GM12878 (cell line): ENCODE results near the gene BEND4. TPM values are rescaled to one million over a fixed set of nuclear protein-coding genes. Genes with fewer than 3 reads are reported as not detected.

Source experiments
- ATAC-seq: fragments of 200-7000 bp; cut with Tn5 transposase; 3 replicates; pipeline ENCODE4 v1.9.1; 2020; ENCODE audit warnings: mild to moderate bottlenecking, moderate library complexity
- BruUV-seq: library from RNA; stranded (reverse); fragments of 400-500 nt; replicated peaks from 2 replicates; lab custom pipeline; 2021; lab: Mats Ljungman, UMichigan
- CTCF ChIA-PET: fragments of 300-600 bp; sonication (Branson Sonifier 250); formaldehyde crosslinking; extraction: SDS; loops from one replicate; lab custom pipeline; 2021; ENCODE audit warnings: inconsistent platforms; lab: Yijun Ruan, JAX
- POLR2A ChIA-PET: fragments of 350-600 bp; formaldehyde crosslinking; extraction: SDS; loops from one replicate; lab custom pipeline; 2021; ENCODE audit warnings: inconsistent platforms; lab: Charles Lee
- RAD21 ChIA-PET: fragments of 300-600 bp; sonication (Branson Sonifier 250); formaldehyde crosslinking; loops from one replicate; lab custom pipeline; 2023; ENCODE audit warnings: antibody characterized with exemption; ENCODE audit not compliant: unreplicated experiment; lab: Charles Lee
- SMC1A ChIA-PET: fragments of 300-600 bp; sonication (Branson Sonifier 250); formaldehyde crosslinking; loops from one replicate; lab custom pipeline; 2023; ENCODE audit not compliant: unreplicated experiment, uncharacterized antibody; lab: Charles Lee
- DNase-seq: peaks from one replicate; pipeline ENCODE4 v3.0.0-alpha.2; 2011; ENCODE audit warnings: low read depth, low spot score
- FAIRE-seq: peaks from 3 replicates; lab custom pipeline; 2011; peaks lifted over from hg19 to GRCh38; lab: Jason Lieb, UNC
- H2AFZ ChIP-seq: 2 replicates; pipeline ENCODE4 v1.6.0; 2011; ENCODE audit warnings: low read depth, low read length, control low read depth; ENCODE audit not compliant: control insufficient read depth
- H3K27ac ChIP-seq: 2 replicates; pipeline ENCODE4 v1.5.1; 2011; ENCODE audit warnings: control low read depth; ENCODE audit not compliant: control insufficient read depth, insufficient read depth
- H3K27me3 ChIP-seq, 2 experiments: replicated peaks in 1 of 2; 2 replicates each; pipeline versions ENCODE4 v1.6.0 to v1.6.1; 2011; ENCODE audit warnings: low read length in 1 of 2; ENCODE audit not compliant: control insufficient read depth in 2 of 2, insufficient read depth in 2 of 2
- H3K36me3 ChIP-seq, 2 experiments: 2 replicates each; pipeline ENCODE4 v1.5.1; 2011; ENCODE audit warnings: low read length in 1 of 2; ENCODE audit not compliant: control insufficient read depth in 2 of 2, insufficient read depth in 2 of 2
- H3K4me1 ChIP-seq: 2 replicates; pipeline ENCODE4 v1.6.1; 2011; ENCODE audit warnings: mild to moderate bottlenecking, low read length, moderate library complexity, mixed read lengths; ENCODE audit not compliant: control insufficient read depth, insufficient read depth
- H3K4me2 ChIP-seq: 2 replicates; pipeline ENCODE4 v1.6.0; 2011; ENCODE audit warnings: control low read depth; ENCODE audit not compliant: control insufficient read depth, insufficient read depth
- H3K4me3 ChIP-seq: fragments of 200-600 bp; sonication (generic); 2 replicates; pipeline ENCODE4 v1.5.1; 2016
- H3K79me2 ChIP-seq: 2 replicates; pipeline ENCODE4 v1.6.0; 2011; ENCODE audit warnings: low read length; ENCODE audit not compliant: control insufficient read depth, insufficient read depth
- H3K9ac ChIP-seq: 2 replicates; pipeline ENCODE4 v1.8.0; 2011; ENCODE audit warnings: low read length, control low read depth, mixed read lengths; ENCODE audit not compliant: control insufficient read depth, insufficient read depth
- H3K9me3 ChIP-seq: replicated peaks from 3 replicates; pipeline ENCODE4 v1.5.1; 2011; ENCODE audit warnings: mild to moderate bottlenecking, low read length; ENCODE audit not compliant: control insufficient read depth, insufficient read depth
- H4K20me1 ChIP-seq: 2 replicates; pipeline ENCODE4 v1.6.0; 2011; ENCODE audit not compliant: control insufficient read depth, insufficient read depth
- CREB1 ChIP-seq: IDR thresholded peaks from 2 replicates; pipeline ENCODE4 v1.6.1; 2012; ENCODE audit warnings: low read depth, mild to moderate bottlenecking, inconsistent platforms
- ETV6 ChIP-seq, 2 experiments: fragments of 450-650 bp in 1 of 2; IDR thresholded peaks in 1 of 2; conservative IDR thresholded peaks in 1 of 2; 2 replicates each; pipeline ENCODE4 v1.6.1; 2014; ENCODE audit warnings: antibody characterized with exemption in 1 of 2, borderline replicate concordance in 1 of 2, low read depth in 1 of 2, mild to moderate bottlenecking in 1 of 2, moderate library complexity in 1 of 2
- HCFC1 ChIP-seq: fragments of 150-350 bp; IDR thresholded peaks from 2 replicates; pipeline ENCODE4 v1.6.1; 2014; ENCODE audit warnings: low read length
- IKZF1 ChIP-seq: fragments of 450-650 bp; conservative IDR thresholded peaks from 2 replicates; pipeline ENCODE4 v1.6.1; 2017; ENCODE audit warnings: antibody characterized with exemption, mild to moderate bottlenecking
- MAX ChIP-seq: IDR thresholded peaks from 2 replicates; pipeline ENCODE4 v1.6.1; 2012; ENCODE audit warnings: low read depth, low read length, improper control_type of control experiment
- NFYB ChIP-seq: IDR thresholded peaks from 2 replicates; pipeline ENCODE4 v1.6.1; 2011; ENCODE audit warnings: low read depth, mild to moderate bottlenecking, low read length, improper control_type of control experiment, moderate library complexity; ENCODE audit not compliant: insufficient read depth
- SMAD1 ChIP-seq: fragments of 450-650 bp; IDR thresholded peaks from 2 replicates; pipeline ENCODE4 v1.6.1; 2018; ENCODE audit warnings: mild to moderate bottlenecking, low read depth; ENCODE audit not compliant: partially characterized antibody
- ZBTB33 ChIP-seq: fragments of 450-650 bp; IDR thresholded peaks from 2 replicates; pipeline ENCODE4 v1.6.1; 2017; ENCODE audit warnings: mild to moderate bottlenecking
- ZNF24 ChIP-seq: fragments of 450-650 bp; IDR thresholded peaks from 2 replicates; pipeline ENCODE4 v1.6.1; 2017; ENCODE audit warnings: antibody characterized with exemption, mild to moderate bottlenecking
- ZNF687 ChIP-seq: fragments of 450-650 bp; IDR thresholded peaks from 2 replicates; pipeline ENCODE4 v1.6.1; 2017; ENCODE audit warnings: mild to moderate bottlenecking, moderate library complexity
- WGBS: methylation state at CpG from one replicate; pipeline ENCODE4 v1.1.6; 2016; ENCODE audit warnings: low lambda C conversion rate; ENCODE audit not compliant: insufficient replicate concordance, insufficient coverage; ENCODE audit errors: missing lambda C conversion rate; 5-methylcytosine and 5-hydroxymethylcytosine counted together
- in situ Hi-C: fragments of 300-500 bp; cut with MboI; formaldehyde crosslinking; loops from 9 replicates; pipeline ENCODE4 v1.14.3; 2018; ENCODE audit warnings: mixed read lengths
- intact Hi-C: fragments of 100-400 bp; cut with micrococcal nuclease; formaldehyde crosslinking; loops from one replicate; pipeline ENCODE4 v1.14.2; 2022; ENCODE audit not compliant: unreplicated experiment
- polyA plus RNA-seq, 11 experiments: library from polyadenylated mRNA; depleted of rRNA in 4 of 11; unstranded in 6 of 11; stranded (reverse) in 5 of 11; fragments of >200 nt; fragmentation: Nextera tagmentation in 4 of 11; fragmentation: Illumina TruSeq in 1 of 11; extraction: Ambion mirVana in 4 of 11; extraction: Trizol in 1 of 11; gene quantifications; 1 replicate in 1 of 11; 2 replicates in 10 of 11; pipeline versions ENCODE4 v1.2.1 to v1.2.3, GENCODE V29; 2011 to 2016; ENCODE audit warnings: inconsistent platforms in 2 of 11, missing spikeins in 2 of 11, low read depth in 1 of 11
- total RNA-seq, 4 experiments: library from RNA; depleted of rRNA in 3 of 4; stranded (reverse); fragments of >200 nt in 3 of 4; fragmentation: Illumina TruSeq in 1 of 4; extraction: Trizol in 1 of 4; gene quantifications; 2 replicates each; pipeline versions ENCODE4 v1.2.1 to v1.2.3, GENCODE V29; 2013 to 2021
- TF ChIP-seq, protein P1 (sequence below): fragments of 450-650 bp; conservative IDR thresholded peaks from 2 replicates; pipeline ENCODE4 v1.6.1; 2017; ENCODE audit warnings: mild to moderate bottlenecking, moderate library complexity
- TF ChIP-seq, protein P2 (sequence below): fragments of 450-650 bp; IDR thresholded peaks from 2 replicates; pipeline ENCODE4 v1.6.1; 2017; ENCODE audit warnings: mild to moderate bottlenecking, low read depth, inconsistent platforms; ENCODE audit not compliant: poor library complexity, severe bottlenecking

BEND4 gene
- total and polyA plus RNA-seq, 10 of the 15 experiments (the other 5 are each of a cell fraction or from before 2014, with no cell fraction given), result under 0.01 to 0.15 (median 0.04) TPM; not detected in 1

GRCh38 chr4:42074294-42074693 lies 78.2 kb downstream of the BEND4 start (continued):
- TF ChIP-seq, protein P1, sequence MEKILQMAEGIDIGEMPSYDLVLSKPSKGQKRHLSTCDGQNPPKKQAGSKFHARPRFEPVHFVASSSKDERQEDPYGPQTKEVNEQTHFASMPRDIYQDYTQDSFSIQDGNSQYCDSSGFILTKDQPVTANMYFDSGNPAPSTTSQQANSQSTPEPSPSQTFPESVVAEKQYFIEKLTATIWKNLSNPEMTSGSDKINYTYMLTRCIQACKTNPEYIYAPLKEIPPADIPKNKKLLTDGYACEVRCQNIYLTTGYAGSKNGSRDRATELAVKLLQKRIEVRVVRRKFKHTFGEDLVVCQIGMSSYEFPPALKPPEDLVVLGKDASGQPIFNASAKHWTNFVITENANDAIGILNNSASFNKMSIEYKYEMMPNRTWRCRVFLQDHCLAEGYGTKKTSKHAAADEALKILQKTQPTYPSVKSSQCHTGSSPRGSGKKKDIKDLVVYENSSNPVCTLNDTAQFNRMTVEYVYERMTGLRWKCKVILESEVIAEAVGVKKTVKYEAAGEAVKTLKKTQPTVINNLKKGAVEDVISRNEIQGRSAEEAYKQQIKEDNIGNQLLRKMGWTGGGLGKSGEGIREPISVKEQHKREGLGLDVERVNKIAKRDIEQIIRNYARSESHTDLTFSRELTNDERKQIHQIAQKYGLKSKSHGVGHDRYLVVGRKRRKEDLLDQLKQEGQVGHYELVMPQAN, result no peak

DNA sequence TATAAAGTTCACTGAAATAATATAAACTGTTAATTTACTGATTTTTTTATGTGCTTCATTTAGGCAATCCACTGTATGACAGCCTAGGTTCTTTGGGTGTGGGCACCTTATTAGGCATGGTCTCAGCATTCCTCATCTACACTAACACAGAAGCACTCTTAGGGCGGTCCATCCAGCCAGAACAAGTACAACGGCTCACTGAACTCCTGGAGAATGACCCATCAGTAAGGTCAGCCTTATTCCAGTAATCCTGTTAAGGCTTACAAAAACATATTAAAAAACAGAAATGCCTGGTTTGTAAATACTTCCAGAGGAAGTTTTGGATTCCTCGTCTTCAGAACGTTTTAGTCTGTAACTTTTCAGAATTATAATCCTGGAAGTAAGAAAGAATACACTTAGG lies 82.0 kb downstream of the BEND4 start:
- H4K20me1 ChIP-seq, result no peaks in the 10 kb centered on the region
- ChIA-PET RAD21 (no interaction called here), CTCF (no interaction called here), SMC1A (no interaction called here), POLR2A (interaction anchor here (0.9 to 1.5 kb wide), 2 partner anchors 9 to 87 kb away, joined by 3 to 4 read pairs; no protein-coding TSS in a partner anchor)
- intact Hi-C loops, result no loop called here
- ATAC-seq (no peak), FAIRE-seq (no peak), DNase-seq (no peak)
- no peaks in the 10 kb centered on the region for H3K4me1 ChIP-seq
- no peaks in the 10 kb centered on the region; a peak in 1 of 4 replicates for H3K36me3 ChIP-seq
- no peak overlapping the region for H3K4me2 ChIP-seq
- no peak overlapping the region for H3K4me3 ChIP-seq
- H3K27ac ChIP-seq, result no peak overlapping the region
- WGBS, result 97% methylated on average over 4 of the region's 4 CpGs
- no peaks in the 10 kb centered on the region for H3K27me3 ChIP-seq
- H3K9ac ChIP-seq, result no peak overlapping the region
- H2AFZ ChIP-seq, result no peak overlapping the region
- in situ Hi-C loops, result no loop called here
- no TSS peak for BruUV-seq
- H3K79me2 ChIP-seq, result no peaks in the 10 kb centered on the region
- H3K9me3 ChIP-seq, result no peaks in the 10 kb centered on the region
- no peak for TF ChIP-seq ZNF687
- no peak for TF ChIP-seq ZBTB33
- TF ChIP-seq NFYB, result no peak
- no peak for TF ChIP-seq MAX
- TF ChIP-seq SMAD1, result no peak
- TF ChIP-seq HCFC1, result no peak
- TF ChIP-seq ZNF24, result no peak
- TF ChIP-seq, protein P2, sequence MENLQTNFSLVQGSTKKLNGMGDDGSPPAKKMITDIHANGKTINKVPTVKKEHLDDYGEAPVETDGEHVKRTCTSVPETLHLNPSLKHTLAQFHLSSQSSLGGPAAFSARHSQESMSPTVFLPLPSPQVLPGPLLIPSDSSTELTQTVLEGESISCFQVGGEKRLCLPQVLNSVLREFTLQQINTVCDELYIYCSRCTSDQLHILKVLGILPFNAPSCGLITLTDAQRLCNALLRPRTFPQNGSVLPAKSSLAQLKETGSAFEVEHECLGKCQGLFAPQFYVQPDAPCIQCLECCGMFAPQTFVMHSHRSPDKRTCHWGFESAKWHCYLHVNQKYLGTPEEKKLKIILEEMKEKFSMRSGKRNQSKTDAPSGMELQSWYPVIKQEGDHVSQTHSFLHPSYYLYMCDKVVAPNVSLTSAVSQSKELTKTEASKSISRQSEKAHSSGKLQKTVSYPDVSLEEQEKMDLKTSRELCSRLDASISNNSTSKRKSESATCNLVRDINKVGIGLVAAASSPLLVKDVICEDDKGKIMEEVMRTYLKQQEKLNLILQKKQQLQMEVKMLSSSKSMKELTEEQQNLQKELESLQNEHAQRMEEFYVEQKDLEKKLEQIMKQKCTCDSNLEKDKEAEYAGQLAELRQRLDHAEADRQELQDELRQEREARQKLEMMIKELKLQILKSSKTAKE, result no peak
- TF ChIP-seq CREB1, result no peak
- TF ChIP-seq IKZF1, result no peak
- TF ChIP-seq ETV6 (conservative IDR thresholded peaks at IDR 0.05 in 1 of 2, IDR thresholded peaks at IDR 0.05 in 1 of 2; ENCODE audit: borderline replicate concordance in 1 of 2, low read depth in 1 of 2), result no peak
